ENCODE measurements around the gene FERMT1.

FERMT1 gene

GRCh38 chr20:6122873-6123648 is at the start of gene FERMT1:
TSS of gene FERMT1 (minus strand) at chr20:6123030. CDS start at chr20:6119554, 3,476 bp downstream.
- peaks cover 39% of the 10 kb centered on the region for H3K27me3 Mint-ChIP-seq

DNA sequence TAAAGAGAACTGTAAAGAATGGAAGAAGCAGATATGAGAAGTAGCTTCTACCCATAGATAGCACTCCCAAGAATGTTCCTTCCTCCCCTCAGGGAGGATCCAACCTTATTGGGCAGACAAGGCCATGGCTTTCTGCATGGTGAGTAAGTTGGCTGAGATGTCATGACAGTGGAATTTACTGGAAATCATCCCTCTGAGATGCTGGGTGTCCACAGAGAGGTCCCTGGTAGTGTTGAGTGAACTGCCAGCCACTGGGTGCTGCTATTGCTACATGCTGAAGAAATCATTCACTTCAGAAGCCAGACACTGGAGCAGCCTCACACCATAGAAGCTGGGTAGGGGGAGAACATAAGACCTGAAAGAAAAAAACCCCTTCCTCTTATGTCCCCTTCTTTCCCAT is 46.4 kb upstream of the FERMT1 start:
- Mint-ChIP-seq H3K4me3 (no peak overlapping the region), H3K36me3 (ENCODE audit: low read depth) (no peaks in the 10 kb centered on the region), H3K4me1 (ENCODE audit: low read depth) (no peaks in the 10 kb centered on the region), H3K9me3 (no peaks in the 10 kb centered on the region), H3K27ac (no peak overlapping the region), H3K27me3 (peaks cover 4% of the 10 kb centered on the region)
- intact Hi-C loops (cut with micrococcal nuclease), result no loop called here

More at GRCh38 chr20:6122873-6123648, at the start of gene FERMT1:
- H3K4me3 Mint-ChIP-seq, result peak within 1 kb of the TSS; percentile 66
- peaks cover 15% of the 10 kb centered on the region for H3K4me1 Mint-ChIP-seq (ENCODE audit: low read depth)
- H3K9me3 Mint-ChIP-seq, result no peaks in the 10 kb centered on the region
- no peaks in the 10 kb centered on the region for H3K36me3 Mint-ChIP-seq (ENCODE audit: low read depth)
- intact Hi-C loops (cut with micrococcal nuclease), result no loop called here
- no peak within 1 kb of the TSS for H3K27ac Mint-ChIP-seq

DNA sequence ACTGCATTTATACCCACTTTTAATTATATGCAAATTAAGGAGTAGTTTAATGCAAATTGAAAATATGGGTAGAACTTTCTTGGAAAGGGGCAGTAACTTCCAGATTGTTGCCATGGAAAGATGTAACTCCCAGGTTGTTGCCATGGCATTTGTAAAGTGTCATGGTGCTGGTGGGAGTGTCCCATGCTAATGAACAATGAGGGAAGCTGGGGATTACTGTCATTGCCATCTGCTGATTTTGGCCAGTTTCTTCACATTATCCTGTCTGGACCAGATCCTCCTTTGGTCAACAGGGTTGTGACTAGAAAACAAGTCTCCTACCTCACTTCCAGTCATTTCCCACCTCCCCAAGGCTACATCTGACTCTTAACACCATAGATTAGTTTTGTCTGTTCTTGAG is 45.4 kb upstream of the FERMT1 start:
- Mint-ChIP-seq H3K4me3 (no peak overlapping the region), H3K27ac (no peak overlapping the region), H3K9me3 (no peaks in the 10 kb centered on the region), H3K27me3 (peaks cover 4% of the 10 kb centered on the region), H3K4me1 (ENCODE audit: low read depth) (no peaks in the 10 kb centered on the region), H3K36me3 (ENCODE audit: low read depth) (no peaks in the 10 kb centered on the region)
- intact Hi-C loops (cut with micrococcal nuclease), result no loop called here

- intact Hi-C loops (cut with micrococcal nuclease), result no loop called here
- H3K4me3 Mint-ChIP-seq, result no peak overlapping the region
- peaks cover 10% of the 10 kb centered on the region for H3K27me3 Mint-ChIP-seq
- H3K27ac Mint-ChIP-seq, result no peak overlapping the region
- H3K4me1 Mint-ChIP-seq (ENCODE audit: low read depth), result no peaks in the 10 kb centered on the region
- H3K36me3 Mint-ChIP-seq (ENCODE audit: low read depth), result no peaks in the 10 kb centered on the region
- no peaks in the 10 kb centered on the region for H3K9me3 Mint-ChIP-seq
These were observed 42.5 kb upstream of the FERMT1 start for GRCh38 chr20:6165346-6165745.

DNA sequence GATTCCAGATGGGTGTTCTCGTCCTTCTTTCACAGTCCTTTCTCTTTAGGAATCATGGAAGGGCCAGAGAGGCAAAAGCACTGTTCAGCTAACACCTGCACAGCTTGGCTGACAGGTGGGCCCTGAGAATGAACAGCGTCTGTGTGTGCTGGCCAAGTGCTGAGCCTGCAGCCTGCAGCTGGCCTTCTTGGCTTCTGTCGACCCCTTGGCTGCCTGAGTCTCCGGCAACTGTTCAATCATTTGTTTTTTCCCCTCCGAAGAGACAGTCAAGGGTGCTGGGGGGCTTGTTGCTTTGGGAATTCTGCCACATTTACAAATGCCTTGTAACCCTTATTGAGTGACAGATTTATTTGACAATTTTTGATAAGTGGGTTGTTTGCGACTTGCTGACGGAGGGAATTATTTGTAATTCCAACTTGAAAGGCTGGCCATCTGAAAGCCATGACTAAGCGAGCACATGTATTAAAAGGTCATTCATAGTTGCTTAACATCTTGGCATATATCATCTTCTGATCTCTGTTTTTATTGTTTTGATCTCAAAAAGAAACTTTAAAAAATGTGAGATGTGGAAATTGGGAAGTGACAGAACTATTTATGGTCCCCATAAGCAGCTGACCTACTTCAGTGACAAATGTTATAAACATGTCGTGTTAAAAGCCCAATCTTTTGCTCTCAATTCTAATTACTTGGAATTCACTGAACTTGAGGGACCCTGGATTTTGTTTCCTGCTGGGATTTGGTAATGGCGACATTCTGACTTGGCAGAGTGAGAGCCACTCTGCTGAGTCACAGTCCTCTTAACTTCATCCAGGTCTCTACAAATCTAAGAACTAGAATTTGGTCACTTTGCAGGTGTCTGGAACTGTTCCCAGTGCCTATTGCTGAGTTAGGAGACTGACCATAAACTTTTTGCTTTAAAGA is 41.9 kb upstream of the FERMT1 start:
- H3K27ac Mint-ChIP-seq, result no peak overlapping the region
- intact Hi-C loops (cut with micrococcal nuclease), result no loop called here
- H3K4me1 Mint-ChIP-seq (ENCODE audit: low read depth), result no peaks in the 10 kb centered on the region
- H3K27me3 Mint-ChIP-seq, result peaks cover 10% of the 10 kb centered on the region
- no peaks in the 10 kb centered on the region for H3K36me3 Mint-ChIP-seq (ENCODE audit: low read depth)
- H3K4me3 Mint-ChIP-seq, result no peak overlapping the region
- no peaks in the 10 kb centered on the region for H3K9me3 Mint-ChIP-seq

DNA sequence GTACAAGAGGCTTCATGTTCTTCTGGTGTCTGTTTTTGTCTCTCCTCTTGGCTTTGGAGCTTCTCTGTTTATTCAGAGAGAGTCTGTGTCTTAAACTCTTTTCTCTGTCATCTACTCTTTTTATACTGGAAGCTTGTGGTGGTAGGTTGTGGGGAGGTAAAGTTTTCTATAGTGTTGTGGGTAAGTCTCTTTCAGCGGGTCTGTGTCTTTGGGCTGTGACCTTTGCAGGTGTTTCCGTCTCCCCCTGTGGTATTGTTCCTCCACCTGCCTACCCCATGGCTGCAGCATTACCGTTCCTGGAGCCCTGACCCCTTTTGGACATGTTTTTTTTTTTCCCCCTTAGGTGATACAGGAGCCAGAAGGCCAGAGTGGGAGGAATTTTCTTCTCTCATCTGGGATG is 37.9 kb upstream of the FERMT1 start:
- Mint-ChIP-seq H3K36me3 (ENCODE audit: low read depth) (no peaks in the 10 kb centered on the region), H3K27me3 (peaks cover 7% of the 10 kb centered on the region), H3K4me3 (no peak overlapping the region), H3K9me3 (peaks cover 20% of the 10 kb centered on the region), H3K27ac (no peak overlapping the region), H3K4me1 (ENCODE audit: low read depth) (no peaks in the 10 kb centered on the region)
- intact Hi-C loops (cut with micrococcal nuclease), result no loop called here

- intact Hi-C loops (cut with micrococcal nuclease), result no loop called here
- Mint-ChIP-seq H3K4me1 (ENCODE audit: low read depth) (no peaks in the 10 kb centered on the region), H3K4me3 (no peak overlapping the region), H3K9me3 (peaks cover 28% of the 10 kb centered on the region), H3K27me3 (peaks cover 10% of the 10 kb centered on the region), H3K36me3 (ENCODE audit: low read depth) (no peaks in the 10 kb centered on the region), H3K27ac (no peak overlapping the region)
These were observed 34.5 kb upstream of the FERMT1 start for GRCh38 chr20:6157345-6157744.

DNA sequence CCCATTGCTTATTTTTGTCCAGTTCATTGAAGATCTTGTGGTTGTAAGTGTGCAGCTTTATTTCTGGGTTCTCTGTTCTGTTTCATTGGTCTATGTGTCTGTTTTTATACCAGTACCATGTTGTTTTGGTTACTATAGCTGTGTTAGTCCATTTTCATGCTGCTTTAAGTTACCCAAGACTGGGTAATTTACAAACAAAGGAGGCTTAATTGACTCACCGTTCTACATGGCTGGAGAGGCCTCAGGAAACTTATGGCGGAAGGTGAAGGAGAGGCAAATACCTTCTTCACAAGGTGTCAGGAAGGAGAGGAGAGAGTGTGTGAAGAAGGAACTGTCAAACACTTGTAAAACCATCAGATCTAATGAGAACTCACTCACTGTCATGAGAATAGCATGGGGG is 29.9 kb upstream of the FERMT1 start:
- Mint-ChIP-seq H3K27ac (no peak overlapping the region), H3K4me1 (ENCODE audit: low read depth) (no peaks in the 10 kb centered on the region), H3K4me3 (no peak overlapping the region), H3K36me3 (ENCODE audit: low read depth) (no peaks in the 10 kb centered on the region), H3K9me3 (peaks cover 28% of the 10 kb centered on the region), H3K27me3 (peaks cover 12% of the 10 kb centered on the region)
- intact Hi-C loops (cut with micrococcal nuclease), result no loop called here

DNA sequence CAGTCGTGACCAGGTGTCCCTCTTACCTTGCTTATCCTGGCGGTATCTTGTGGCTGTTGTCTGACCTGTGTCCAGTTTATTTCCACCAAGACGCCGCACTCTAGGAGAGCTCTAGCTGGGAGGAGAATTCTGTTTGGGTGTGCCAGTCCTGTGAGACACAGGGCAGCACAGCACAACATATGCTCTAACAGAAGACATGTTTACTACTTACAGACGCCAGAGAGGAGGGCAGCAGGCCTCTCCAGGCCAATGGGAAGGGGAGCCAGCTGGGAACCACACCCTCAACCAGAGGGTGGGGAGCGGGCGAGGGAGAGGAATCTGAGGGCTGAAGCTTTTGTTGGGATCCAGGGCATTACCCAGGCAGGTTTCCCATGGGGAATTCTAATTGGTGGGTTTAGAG is 25.2 kb upstream of the FERMT1 start:
- Mint-ChIP-seq H3K9me3 (peaks cover 10% of the 10 kb centered on the region), H3K27me3 (peaks cover 7% of the 10 kb centered on the region), H3K27ac (no peak overlapping the region), H3K4me3 (no peak overlapping the region), H3K36me3 (ENCODE audit: low read depth) (no peaks in the 10 kb centered on the region), H3K4me1 (ENCODE audit: low read depth) (no peaks in the 10 kb centered on the region)
- intact Hi-C loops (cut with micrococcal nuclease), result no loop called here

DNA sequence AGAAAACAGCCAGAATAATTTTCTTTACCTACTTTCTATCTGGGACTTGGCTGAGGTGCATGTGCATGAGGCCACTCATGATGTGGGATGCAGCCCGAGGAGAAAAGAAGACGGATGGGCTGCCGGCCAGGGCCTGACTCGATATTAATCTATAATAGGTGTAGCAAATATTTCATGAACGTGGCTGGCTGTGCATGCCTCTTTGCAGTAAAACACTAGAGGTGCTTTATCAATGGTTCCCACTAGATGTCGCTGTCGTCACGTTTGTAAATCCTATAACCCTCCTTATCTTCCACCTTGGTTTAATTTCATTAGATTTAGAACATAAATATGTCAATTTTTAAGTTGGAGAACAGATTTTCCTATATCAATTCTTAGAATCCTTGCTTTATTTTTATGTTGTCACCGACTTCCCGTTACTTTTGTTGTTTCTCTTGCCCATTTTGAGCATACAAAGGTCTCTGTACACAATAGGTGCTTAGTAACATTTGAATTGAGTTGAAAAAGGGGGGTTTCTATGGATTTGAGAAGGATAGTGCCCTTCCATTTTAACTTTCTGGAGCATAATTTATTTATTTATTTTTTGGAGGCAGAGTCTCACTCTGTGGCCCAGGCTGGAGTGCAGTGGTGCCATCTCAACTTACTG is 19.6 kb upstream of the FERMT1 start:
- no peak overlapping the region for H3K4me3 Mint-ChIP-seq
- H3K4me1 Mint-ChIP-seq (ENCODE audit: low read depth), result no peaks in the 10 kb centered on the region

GRCh38 chr20:6140947-6141346 is 18.1 kb upstream of the FERMT1 start:
- no peaks in the 10 kb centered on the region for H3K36me3 Mint-ChIP-seq (ENCODE audit: low read depth)
- intact Hi-C loops (cut with micrococcal nuclease), result loop anchor here (5.0 kb wide), 2 partner anchors 1146 to 1236 kb away; no protein-coding TSS in a partner anchor
- H3K4me1 Mint-ChIP-seq (ENCODE audit: low read depth), result no peaks in the 10 kb centered on the region
- H3K4me3 Mint-ChIP-seq, result no peak overlapping the region
- peaks cover 11% of the 10 kb centered on the region for H3K27me3 Mint-ChIP-seq
- H3K27ac Mint-ChIP-seq, result no peak overlapping the region
- H3K9me3 Mint-ChIP-seq, result peaks cover 6% of the 10 kb centered on the region

More for the DNA sequence above, 19.6 kb upstream of the FERMT1 start:
- intact Hi-C loops (cut with micrococcal nuclease), result loop anchor here (5.0 kb wide), 2 partner anchors 1145 to 1235 kb away; no protein-coding TSS in a partner anchor
- Mint-ChIP-seq H3K9me3 (peaks cover 10% of the 10 kb centered on the region), H3K36me3 (ENCODE audit: low read depth) (no peaks in the 10 kb centered on the region), H3K27ac (no peak overlapping the region), H3K27me3 (peaks cover 7% of the 10 kb centered on the region)

- Mint-ChIP-seq H3K36me3 (ENCODE audit: low read depth) (no peaks in the 10 kb centered on the region), H3K9me3 (no peaks in the 10 kb centered on the region), H3K4me3 (no peak overlapping the region), H3K27ac (no peak overlapping the region), H3K4me1 (ENCODE audit: low read depth) (no peaks in the 10 kb centered on the region), H3K27me3 (peaks cover 24% of the 10 kb centered on the region)
- intact Hi-C loops (cut with micrococcal nuclease), result no loop called here
These were observed 12.5 kb upstream of the FERMT1 start for GRCh38 chr20:6135347-6135746.

DNA sequence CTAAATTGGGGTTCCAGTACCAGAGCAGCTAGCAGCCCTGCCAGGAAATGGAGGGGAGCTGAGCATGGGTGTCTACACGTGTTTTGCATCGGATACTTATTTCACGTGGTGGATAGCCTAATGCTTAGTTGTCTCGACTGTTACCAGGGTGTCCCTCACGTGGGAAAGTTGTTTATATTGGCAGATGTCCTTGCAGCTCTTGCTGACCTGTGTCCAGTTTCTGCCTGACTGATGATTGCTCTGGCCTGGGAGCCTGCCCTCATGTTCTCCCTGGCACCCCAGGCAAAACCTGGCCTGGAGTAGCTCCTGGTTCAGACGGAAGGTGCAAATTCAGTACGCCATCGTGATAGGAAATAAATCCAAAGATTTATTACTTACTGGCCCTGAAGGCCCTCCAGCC is 11.8 kb upstream of the FERMT1 start:
- Mint-ChIP-seq H3K4me1 (ENCODE audit: low read depth) (no peaks in the 10 kb centered on the region), H3K4me3 (no peak overlapping the region), H3K27me3 (peaks cover 24% of the 10 kb centered on the region), H3K27ac (no peak overlapping the region), H3K36me3 (ENCODE audit: low read depth) (no peaks in the 10 kb centered on the region), H3K9me3 (no peaks in the 10 kb centered on the region)
- intact Hi-C loops (cut with micrococcal nuclease), result no loop called here

DNA sequence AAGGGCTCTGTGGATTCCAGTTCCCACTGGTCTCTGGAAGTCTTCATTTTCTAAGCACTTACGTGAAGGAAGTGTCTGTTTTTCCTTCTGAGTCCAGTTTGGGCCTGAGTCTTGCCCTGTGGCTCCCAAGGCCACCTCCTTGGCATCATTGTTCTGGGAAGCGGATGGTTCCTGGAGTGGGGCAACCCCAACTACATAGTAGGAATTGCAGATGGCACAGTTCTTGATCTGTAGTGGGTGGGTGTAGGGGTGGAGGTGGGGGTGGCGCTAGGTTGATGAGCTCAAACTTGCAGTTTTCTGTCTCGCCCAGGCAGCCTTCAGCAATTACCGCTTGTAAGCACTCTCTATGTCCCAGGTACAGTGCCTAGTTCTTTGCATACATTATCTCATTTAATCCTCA is 7.2 kb upstream of the FERMT1 start:
- no peak overlapping the region for H3K27ac Mint-ChIP-seq
- no peaks in the 10 kb centered on the region for H3K4me1 Mint-ChIP-seq (ENCODE audit: low read depth)
- intact Hi-C loops (cut with micrococcal nuclease), result no loop called here
- no peaks in the 10 kb centered on the region for H3K9me3 Mint-ChIP-seq
- H3K27me3 Mint-ChIP-seq, result peaks cover 15% of the 10 kb centered on the region
- no peaks in the 10 kb centered on the region for H3K36me3 Mint-ChIP-seq (ENCODE audit: low read depth)
- H3K4me3 Mint-ChIP-seq, result no peak overlapping the region

Measured in dendritic cell treated with granulocyte-macrophage colony-stimulating factor and Interleukin-4, amounts not matched to agents 40 ng/mL and 50 ng/mL, for 4 days (primary cell).